Colonic mucosa (tissue), 4 donors: ENCODE results near the gene GTSE1. TPM values are rescaled to one million over a fixed set of nuclear protein-coding genes. Genes with fewer than 3 reads are reported as not detected.

Experiments
- DNase-seq: peaks from one replicate; pipeline ENCODE4 v3.0.0-alpha.2; 2020
- H3K27ac ChIP-seq: fragments of 200-600 bp; one replicate; pipeline ENCODE4 v1.8.0; 2021
- H3K27me3 ChIP-seq: fragments of 200-600 bp; one replicate; pipeline ENCODE4 v1.8.0; 2021
- H3K36me3 ChIP-seq: fragments of 200-600 bp; one replicate; pipeline ENCODE4 v1.8.0; 2021
- H3K4me1 ChIP-seq: fragments of 200-600 bp; one replicate; pipeline ENCODE4 v1.8.0; 2021; ENCODE audit warnings: mild to moderate bottlenecking
- H3K4me3 ChIP-seq: fragments of 200-600 bp; one replicate; pipeline ENCODE4 v1.8.0; 2021
- H3K9ac ChIP-seq, 2 donors: one replicate each; pipeline ENCODE4 v1.7.0; 2013; ENCODE audit warnings: control low read depth in 2 of 2, low read depth in 2 of 2, low read length in 2 of 2
- H3K9me3 ChIP-seq: fragments of 200-600 bp; one replicate; pipeline ENCODE4 v1.8.0; 2021
- intact Hi-C: fragments of 100-400 bp; cut with DNase I; formaldehyde crosslinking; loops from one replicate; pipeline ENCODE4 v1.14.1; 2022
- total RNA-seq, 2 donors: library from RNA; stranded (reverse); fragmentation: NEBNext Ultra II Directional in 1 of 2; extraction: Animal tissue kit (Norgen Biotek cat#: 25700) in 1 of 2; gene quantifications; one replicate each; pipeline ENCODE4 v1.2.1, GENCODE V29; 2021
- TF ChIP-seq, protein P1 (sequence below): fragments of 200-600 bp; IDR thresholded peaks from one replicate; pipeline ENCODE4 v1.8.0; 2022; ENCODE audit warnings: antibody characterized with exemption, mild to moderate bottlenecking
- donor health status: healthy.
- donor health status: DM: no; HTN: no; CAD: no.
- donor health status: DM: no; HTN: no; CAD: no.

GTSE1 gene
- total RNA-seq, 2 donors from 2014 or later, result 7.8 to 38.8 TPM

DNA sequence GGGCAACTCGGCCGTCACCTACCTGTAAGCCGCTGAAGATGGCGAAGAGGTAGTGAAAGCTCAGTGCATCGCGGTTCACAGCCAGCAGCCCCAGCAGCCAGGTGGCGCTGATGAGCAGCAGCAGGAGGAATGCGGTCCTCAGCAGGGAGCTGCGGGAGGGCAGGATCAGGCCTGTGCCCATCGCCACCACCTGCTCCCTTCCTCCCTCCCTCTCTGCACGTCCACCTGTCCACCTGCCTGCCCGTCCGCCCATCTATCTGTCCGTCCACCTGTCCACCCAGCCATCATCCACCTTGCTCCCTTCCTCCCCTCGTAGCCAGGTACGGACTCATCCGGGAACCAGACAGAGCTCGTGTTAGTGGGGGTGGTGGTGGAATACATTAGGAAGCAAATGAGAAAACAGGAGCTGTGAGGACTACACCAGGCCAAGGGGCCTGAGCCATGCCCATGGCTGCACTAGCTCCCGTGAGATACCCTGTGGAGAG is 71.1 kb downstream of the GTSE1 start:
- Histone ChIP-seq H3K9me3 (no peaks in the 10 kb centered on the region), H3K27me3 (no peaks in the 10 kb centered on the region), H3K36me3 (no peaks in the 10 kb centered on the region), H3K9ac (no peak overlapping the region), H3K4me3 (no peak overlapping the region), H3K4me1 (peaks cover 3% of the 10 kb centered on the region), H3K27ac (no peak overlapping the region)
- TF ChIP-seq, protein P1, sequence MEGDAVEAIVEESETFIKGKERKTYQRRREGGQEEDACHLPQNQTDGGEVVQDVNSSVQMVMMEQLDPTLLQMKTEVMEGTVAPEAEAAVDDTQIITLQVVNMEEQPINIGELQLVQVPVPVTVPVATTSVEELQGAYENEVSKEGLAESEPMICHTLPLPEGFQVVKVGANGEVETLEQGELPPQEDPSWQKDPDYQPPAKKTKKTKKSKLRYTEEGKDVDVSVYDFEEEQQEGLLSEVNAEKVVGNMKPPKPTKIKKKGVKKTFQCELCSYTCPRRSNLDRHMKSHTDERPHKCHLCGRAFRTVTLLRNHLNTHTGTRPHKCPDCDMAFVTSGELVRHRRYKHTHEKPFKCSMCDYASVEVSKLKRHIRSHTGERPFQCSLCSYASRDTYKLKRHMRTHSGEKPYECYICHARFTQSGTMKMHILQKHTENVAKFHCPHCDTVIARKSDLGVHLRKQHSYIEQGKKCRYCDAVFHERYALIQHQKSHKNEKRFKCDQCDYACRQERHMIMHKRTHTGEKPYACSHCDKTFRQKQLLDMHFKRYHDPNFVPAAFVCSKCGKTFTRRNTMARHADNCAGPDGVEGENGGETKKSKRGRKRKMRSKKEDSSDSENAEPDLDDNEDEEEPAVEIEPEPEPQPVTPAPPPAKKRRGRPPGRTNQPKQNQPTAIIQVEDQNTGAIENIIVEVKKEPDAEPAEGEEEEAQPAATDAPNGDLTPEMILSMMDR, result peak; percentile 84
- DNase-seq, result peak; percentile 83
- intact Hi-C loops, result loop anchor here (1.0 to 10.0 kb wide), 2 partner anchors 77 to 175 kb away; no protein-coding TSS in a partner anchor

DNA sequence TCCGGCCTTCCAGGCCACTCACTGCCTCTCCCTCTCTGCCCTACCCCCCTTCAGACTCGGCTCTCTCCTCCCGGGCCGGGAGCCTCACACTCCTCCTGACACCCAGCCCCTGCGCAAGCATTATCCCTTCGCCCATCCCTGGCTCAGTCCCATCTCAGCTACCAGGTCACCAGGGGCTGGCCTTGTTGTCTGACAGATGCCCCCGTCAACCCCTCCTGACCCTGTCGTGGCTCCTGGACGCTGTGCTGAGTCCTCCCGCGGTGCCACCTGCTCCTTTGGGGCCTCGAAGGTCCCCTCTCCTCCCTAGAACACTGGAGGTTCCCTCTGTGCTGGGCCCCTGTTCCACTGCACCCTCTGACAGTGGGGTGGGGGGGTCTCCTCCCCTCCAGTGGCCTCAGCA is 71.8 kb downstream of the GTSE1 start:
- no peaks in the 10 kb centered on the region for H3K27me3 ChIP-seq
- no peaks in the 10 kb centered on the region for H3K36me3 ChIP-seq
- TF ChIP-seq, protein P1, result no peak
- H3K27ac ChIP-seq, result no peak overlapping the region
- H3K4me3 ChIP-seq, result no peak overlapping the region
- H3K9me3 ChIP-seq, result no peaks in the 10 kb centered on the region
- DNase-seq, result no peak
- intact Hi-C loops, result loop anchor here (10.0 kb wide), 1 partner anchor 76 kb away; no protein-coding TSS in a partner anchor
- no peak overlapping the region for H3K9ac ChIP-seq
- peaks cover 3% of the 10 kb centered on the region for H3K4me1 ChIP-seq

DNA sequence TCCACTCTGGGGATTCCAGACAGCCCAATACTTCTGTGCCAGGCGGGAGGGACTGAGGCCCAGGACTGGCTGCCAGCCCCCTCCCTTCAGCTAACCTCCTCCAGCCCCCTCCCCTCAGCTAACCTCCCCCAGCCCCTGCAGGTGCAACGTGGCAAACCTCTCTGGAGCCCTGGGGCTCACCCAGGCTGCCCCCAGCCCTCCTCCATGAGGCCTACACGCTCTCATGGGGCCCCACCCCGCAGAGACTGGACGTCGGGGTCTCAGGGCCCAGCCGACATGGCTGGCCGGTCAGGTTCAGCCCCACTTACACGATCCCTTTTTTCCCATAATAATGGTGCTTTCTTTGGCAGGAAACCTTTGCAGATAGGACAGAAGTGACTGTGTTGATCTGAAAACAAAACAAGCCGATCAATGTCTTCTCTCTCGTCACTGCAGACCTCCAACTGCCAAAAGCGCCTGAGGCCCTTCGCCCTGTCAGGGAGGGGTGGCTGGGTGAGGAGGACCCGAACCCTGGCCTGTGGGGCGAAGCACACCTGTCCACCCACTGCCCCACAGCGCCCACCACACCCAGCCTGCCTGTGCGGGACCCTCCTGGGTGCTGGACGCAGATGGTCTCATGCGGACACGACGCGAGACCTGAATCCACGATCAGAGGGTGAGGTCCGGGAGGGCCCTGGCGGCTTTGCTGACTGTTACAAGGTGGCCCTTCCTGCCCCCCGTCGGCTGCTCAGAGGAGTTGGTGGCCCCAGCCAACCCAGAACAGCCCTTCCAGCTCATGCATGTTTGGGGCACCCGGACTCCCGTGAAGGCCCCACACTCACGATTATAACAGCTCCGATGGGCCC is 72.4 kb downstream of the GTSE1 start:
- intact Hi-C loops, result loop anchor here (10.0 kb wide), 1 partner anchor 76 kb away; no protein-coding TSS in a partner anchor
- Histone ChIP-seq H3K27ac (no peak overlapping the region), H3K27me3 (no peaks in the 10 kb centered on the region), H3K9me3 (no peaks in the 10 kb centered on the region), H3K4me1 (peaks cover 3% of the 10 kb centered on the region), H3K4me3 (no peak overlapping the region), H3K9ac (no peak overlapping the region), H3K36me3 (no peaks in the 10 kb centered on the region)
- DNase-seq, result no peak
- TF ChIP-seq, protein P1, result no peak

DNA sequence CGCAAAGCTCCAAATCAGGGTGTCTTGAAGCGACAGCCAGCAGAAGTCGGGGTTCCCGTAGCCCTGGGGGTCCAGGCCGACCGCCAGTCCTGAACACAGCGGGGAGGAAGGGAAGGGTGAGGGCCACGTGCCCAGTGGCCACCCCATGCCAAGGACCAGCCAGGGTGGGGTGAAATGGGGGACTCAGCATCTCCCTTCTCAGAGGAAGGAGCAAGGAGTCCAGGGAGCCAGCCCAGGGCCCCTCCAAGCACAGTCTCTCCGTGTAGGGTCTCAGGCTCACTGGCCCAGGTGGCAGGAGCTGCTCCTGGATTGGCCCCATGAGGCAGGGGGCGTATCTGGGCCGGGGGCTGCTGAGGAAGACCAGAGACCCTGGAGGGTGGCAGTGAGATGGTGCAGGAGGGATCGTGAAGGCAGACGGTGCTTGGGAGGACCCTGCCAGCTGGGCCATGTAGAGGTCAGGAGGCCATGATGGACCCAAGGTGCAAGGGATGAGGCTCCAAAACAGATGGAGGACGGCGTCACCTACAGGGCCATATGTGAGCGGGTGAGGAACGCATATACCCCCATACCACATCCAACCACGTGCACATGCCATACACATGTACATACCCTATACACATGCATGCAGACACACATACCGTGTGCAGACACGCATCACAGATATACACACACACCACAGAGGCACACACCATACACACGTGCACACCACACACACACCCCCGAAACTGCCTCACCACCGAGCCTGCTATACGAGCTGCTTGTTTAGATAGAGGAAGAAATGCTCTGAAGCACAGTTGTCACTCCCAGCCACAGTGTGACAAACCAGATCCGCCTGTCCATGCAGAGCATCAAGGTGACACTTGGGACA is 73.3 kb downstream of the GTSE1 start:
- Histone ChIP-seq H3K9ac (peak overlapping the region in 1 of 2 donors; percentile 77), H3K27me3 (no peaks in the 10 kb centered on the region), H3K36me3 (no peaks in the 10 kb centered on the region), H3K9me3 (no peaks in the 10 kb centered on the region), H3K4me3 (no peak overlapping the region), H3K4me1 (peaks cover 7% of the 10 kb centered on the region), H3K27ac (peak overlapping the region; percentile 47)
- TF ChIP-seq, protein P1, result no peak
- DNase-seq, result no peak
- intact Hi-C loops, result loop anchor here (10.0 kb wide), 1 partner anchor 75 kb away; no protein-coding TSS in a partner anchor

DNA sequence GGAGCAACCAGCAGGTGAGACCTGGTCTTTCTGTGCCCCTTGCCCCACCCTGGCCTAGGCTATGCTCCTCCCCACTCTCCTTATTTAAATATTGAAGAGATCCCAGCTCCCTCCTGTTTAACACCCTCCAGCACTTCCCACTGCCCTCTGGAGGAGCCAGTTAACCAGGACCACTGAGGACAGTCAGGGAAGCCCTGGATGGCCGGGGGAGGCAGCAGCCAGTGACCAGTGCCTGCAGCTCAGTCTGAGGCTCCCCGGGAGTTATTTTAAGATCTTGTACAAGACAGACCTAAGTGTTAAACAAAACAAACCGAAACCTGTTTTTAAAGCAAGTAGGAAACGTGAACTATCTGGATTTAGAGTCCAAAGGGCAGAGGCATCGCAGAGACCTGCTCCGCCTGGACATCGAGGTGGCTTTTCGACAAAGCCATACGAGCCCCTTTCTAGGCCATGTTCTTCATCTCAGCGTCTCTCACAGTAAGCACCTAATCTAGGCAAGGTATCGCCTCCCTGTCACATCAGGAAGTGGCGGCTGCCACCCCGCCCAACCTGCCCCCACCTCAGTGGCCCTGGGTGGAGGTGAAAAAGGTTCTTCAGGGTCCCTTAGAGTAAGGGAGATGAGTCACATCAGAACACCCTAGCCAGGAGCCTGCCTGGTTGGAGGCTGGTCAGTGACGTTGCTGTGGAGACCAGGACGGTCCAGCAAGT is 74.1 kb downstream of the GTSE1 start:
- peak overlapping the region in 1 of 2 donors; percentile 77 for H3K9ac ChIP-seq
- no peak overlapping the region for H3K4me3 ChIP-seq
- TF ChIP-seq, protein P1, result no peak
- intact Hi-C loops, result no loop called here
- no peaks in the 10 kb centered on the region for H3K9me3 ChIP-seq
- peaks cover 7% of the 10 kb centered on the region for H3K4me1 ChIP-seq
- H3K27me3 ChIP-seq, result no peaks in the 10 kb centered on the region
- DNase-seq, result peak; percentile 54
- peak overlapping the region; percentile 47 for H3K27ac ChIP-seq
- no peaks in the 10 kb centered on the region for H3K36me3 ChIP-seq
